GM23338 (cell line): Measurements from ENCODE around the gene MERTK. TPM values are rescaled to one million over a fixed set of nuclear protein-coding genes. Genes with fewer than 3 reads are reported as not detected.

ENCODE experiments used
- ATAC-seq: fragments of 200-7000 bp; cut with Tn5 transposase; 3 replicates; pipeline ENCODE4 v1.9.1; 2020
- DNase-seq: peaks from one replicate; pipeline ENCODE4 v3.0.0-alpha.2; 2015; ENCODE audit warnings: low spot score
- H2AFZ ChIP-seq: fragments of 200-600 bp; sonication (generic); 2 replicates; pipeline ENCODE4 v1.8.0; 2016; ENCODE audit warnings: antibody characterized with exemption, mild to moderate bottlenecking, moderate library complexity
- H3F3A ChIP-seq: fragments of 200-600 bp; sonication (generic); replicated peaks from 2 replicates; pipeline ENCODE4 v1.8.0; 2017; ENCODE audit warnings: antibody characterized with exemption, mixed run types, low read depth
- H3K27ac ChIP-seq: fragments of 200-600 bp; sonication (generic); 2 replicates; pipeline ENCODE4 v1.6.1; 2016; ENCODE audit warnings: low read depth
- H3K27me3 ChIP-seq: fragments of 200-600 bp; sonication (generic); 2 replicates; pipeline ENCODE4 v1.8.0; 2016; ENCODE audit warnings: mild to moderate bottlenecking, mixed run types, moderate library complexity; ENCODE audit not compliant: insufficient read depth
- H3K36me3 ChIP-seq: fragments of 200-600 bp; sonication (generic); 2 replicates; pipeline ENCODE4 v1.8.0; 2016; ENCODE audit warnings: mild to moderate bottlenecking; ENCODE audit not compliant: insufficient read depth
- H3K4me1 ChIP-seq: fragments of 200-600 bp; sonication (generic); 2 replicates; pipeline ENCODE4 v1.8.0; 2016; ENCODE audit warnings: mild to moderate bottlenecking, moderate library complexity; ENCODE audit not compliant: insufficient read depth
- H3K4me2 ChIP-seq: fragments of 200-600 bp; sonication (generic); 2 replicates; pipeline ENCODE4 v1.7.1; 2017; ENCODE audit warnings: mixed run types
- H3K4me3 ChIP-seq: fragments of 200-600 bp; sonication (generic); 2 replicates; pipeline ENCODE4 v1.6.1; 2016; ENCODE audit warnings: mixed run types
- H3K79me2 ChIP-seq: fragments of 200-600 bp; sonication (generic); replicated peaks from 2 replicates; pipeline ENCODE4 v1.8.0; 2017; ENCODE audit warnings: mild to moderate bottlenecking; ENCODE audit not compliant: insufficient read depth
- H3K9me2 ChIP-seq: fragments of 200-600 bp; sonication (generic); 2 replicates; pipeline ENCODE4 v1.8.0; 2017; ENCODE audit not compliant: insufficient read depth
- H4K20me1 ChIP-seq: fragments of 200-600 bp; sonication (generic); replicated peaks from 2 replicates; pipeline ENCODE4 v1.8.0; 2017; ENCODE audit warnings: mild to moderate bottlenecking; ENCODE audit not compliant: insufficient read depth
- H3K27ac Mint-ChIP-seq: 2 replicates; pipeline ENCODE4 v1.8.0; 2020; ENCODE audit warnings: inconsistent platforms, mild to moderate bottlenecking, moderate library complexity, mixed read lengths
- H3K27me3 Mint-ChIP-seq: 3 replicates; pipeline ENCODE4 v1.8.0; 2022; ENCODE audit warnings: low read depth, mild to moderate bottlenecking, moderate library complexity, mixed read lengths, inconsistent platforms; ENCODE audit not compliant: insufficient read depth, poor library complexity
- H3K36me3 Mint-ChIP-seq: 3 replicates; pipeline ENCODE4 v1.8.0; 2021; ENCODE audit warnings: low read depth, mild to moderate bottlenecking, inconsistent platforms, moderate library complexity, mixed read lengths
- H3K4me1 Mint-ChIP-seq: 3 replicates; pipeline ENCODE4 v1.8.0; 2020; ENCODE audit warnings: mild to moderate bottlenecking, inconsistent platforms, mixed read lengths
- H3K4me3 Mint-ChIP-seq: 3 replicates; pipeline ENCODE4 v1.8.0; 2021; ENCODE audit warnings: moderate library complexity, mild to moderate bottlenecking, inconsistent platforms, mixed read lengths
- H3K9me3 Mint-ChIP-seq: 3 replicates; pipeline ENCODE4 v1.8.0; 2020; ENCODE audit warnings: moderate library complexity, mild to moderate bottlenecking, inconsistent platforms, mixed read lengths
- CREB1 ChIP-seq: fragments of 250-450 bp; sonication (Bioruptor Pico); IDR thresholded peaks from 2 replicates; pipeline ENCODE4 v1.5.0; 2020; ENCODE audit warnings: low read depth, mild to moderate bottlenecking, moderate library complexity
- EZH2phosphoT487 ChIP-seq: fragments of 200-600 bp; sonication (generic); IDR thresholded peaks from one replicate; pipeline ENCODE4 v1.8.1; 2018; ENCODE audit warnings: antibody characterized with exemption; ENCODE audit not compliant: unreplicated experiment
- JUNB ChIP-seq: IDR thresholded peaks from one replicate; pipeline ENCODE4 v1.6.1; 2016; ENCODE audit warnings: antibody characterized with exemption; ENCODE audit not compliant: unreplicated experiment
- NANOG ChIP-seq: IDR thresholded peaks from 2 replicates; pipeline ENCODE4 v1.6.1; 2016; ENCODE audit warnings: antibody characterized with exemption, borderline replicate concordance
- POLR2AphosphoS5 ChIP-seq: IDR thresholded peaks from 2 replicates; pipeline ENCODE4 v1.6.1; 2016; ENCODE audit warnings: antibody characterized with exemption, low read depth
- STAT1 ChIP-seq: IDR thresholded peaks from one replicate; pipeline ENCODE4 v1.6.1; 2016; ENCODE audit warnings: antibody characterized with exemption; ENCODE audit not compliant: unreplicated experiment
- ZNF114 ChIP-seq: fragments of 250-450 bp; sonication (Bioruptor Pico); IDR thresholded peaks from 2 replicates; pipeline ENCODE4 v1.5.0; 2020; ENCODE audit warnings: mild to moderate bottlenecking, moderate library complexity
- ZNF331 ChIP-seq: fragments of 250-450 bp; sonication (Bioruptor Pico); IDR thresholded peaks from 2 replicates; pipeline ENCODE4 v1.5.0; 2020; ENCODE audit warnings: low read depth, mild to moderate bottlenecking, moderate library complexity
- polyA plus RNA-seq: library from polyadenylated mRNA; unstranded; fragments of >200 nt; fragmentation: Nextera tagmentation; extraction: Ambion mirVana; gene quantifications from 2 replicates; pipeline ENCODE4 v1.2.1, GENCODE V29; 2016
- total RNA-seq: library from RNA; depleted of rRNA; stranded (reverse); fragments of >200 nt; shearing (Covaris generic); gene quantifications from 2 replicates; pipeline ENCODE4 v1.2.3, GENCODE V29; 2014
- TF ChIP-seq, protein P1 (sequence below), 2 experiments: fragments of 200-600 bp in 1 of 2; sonication (generic) in 1 of 2; conservative IDR thresholded peaks; 2 replicates each; pipeline versions ENCODE4 v1.5.1 to v1.6.1; 2016 to 2017; ENCODE audit warnings: antibody characterized with exemption in 2 of 2, low read depth in 2 of 2, mild to moderate bottlenecking in 2 of 2, moderate library complexity in 1 of 2
- TF ChIP-seq, protein P2 (sequence below): IDR thresholded peaks from one replicate; pipeline ENCODE4 v1.6.1; 2018; ENCODE audit warnings: antibody characterized with exemption; ENCODE audit not compliant: unreplicated experiment
- TF ChIP-seq, protein P3 (sequence below): fragments of 250-450 bp; sonication (Bioruptor Pico); IDR thresholded peaks from 2 replicates; pipeline ENCODE4 v1.5.0; 2020; ENCODE audit warnings: mild to moderate bottlenecking, moderate library complexity
- TF ChIP-seq, protein P4 (sequence below): IDR thresholded peaks from 2 replicates; pipeline ENCODE4 v1.6.1; 2016; ENCODE audit warnings: antibody characterized with exemption

Gene MERTK
- total and polyA plus RNA-seq, 2 experiments from 2014 or later = 3.0 to 9.0 TPM

DNA sequence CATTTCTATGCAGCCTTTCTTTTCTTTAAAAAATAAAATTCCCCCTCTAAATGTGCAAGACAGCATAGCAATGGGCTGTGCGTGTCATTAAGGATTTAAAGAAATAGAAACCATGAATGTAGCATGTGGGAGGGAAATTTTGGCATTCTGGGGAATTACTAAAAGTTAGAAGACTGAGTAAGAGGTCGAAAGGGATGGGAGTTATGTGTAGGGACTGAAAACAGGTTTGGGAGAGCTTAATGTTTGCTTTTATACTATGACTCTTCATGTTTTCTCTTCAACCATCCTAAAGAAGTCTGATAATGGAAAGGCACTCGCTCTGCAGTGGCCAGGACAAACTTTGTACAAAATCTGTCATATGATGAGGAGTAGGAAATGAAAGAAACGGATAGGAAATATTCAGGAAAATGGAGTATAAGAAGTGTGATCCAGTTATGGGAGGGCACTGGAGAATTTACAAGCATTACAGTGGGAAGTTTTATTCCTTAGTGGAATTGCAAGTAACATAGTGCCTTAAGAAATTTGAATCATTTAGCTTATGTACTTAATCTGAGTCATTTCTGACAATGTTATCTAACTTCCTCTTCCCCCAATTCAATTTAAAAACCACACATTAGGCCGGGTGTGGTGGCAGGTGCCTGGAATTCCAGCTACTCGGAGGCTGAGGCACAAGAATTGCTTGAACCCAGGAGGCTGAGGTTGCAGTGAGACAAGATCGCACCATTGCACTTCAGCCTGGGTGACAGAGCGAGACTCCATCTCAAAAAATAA lies 177.3 kb downstream of the MERTK start:
- H3K4me2 ChIP-seq = no peak overlapping the region
- TF ChIP-seq, protein P1, sequence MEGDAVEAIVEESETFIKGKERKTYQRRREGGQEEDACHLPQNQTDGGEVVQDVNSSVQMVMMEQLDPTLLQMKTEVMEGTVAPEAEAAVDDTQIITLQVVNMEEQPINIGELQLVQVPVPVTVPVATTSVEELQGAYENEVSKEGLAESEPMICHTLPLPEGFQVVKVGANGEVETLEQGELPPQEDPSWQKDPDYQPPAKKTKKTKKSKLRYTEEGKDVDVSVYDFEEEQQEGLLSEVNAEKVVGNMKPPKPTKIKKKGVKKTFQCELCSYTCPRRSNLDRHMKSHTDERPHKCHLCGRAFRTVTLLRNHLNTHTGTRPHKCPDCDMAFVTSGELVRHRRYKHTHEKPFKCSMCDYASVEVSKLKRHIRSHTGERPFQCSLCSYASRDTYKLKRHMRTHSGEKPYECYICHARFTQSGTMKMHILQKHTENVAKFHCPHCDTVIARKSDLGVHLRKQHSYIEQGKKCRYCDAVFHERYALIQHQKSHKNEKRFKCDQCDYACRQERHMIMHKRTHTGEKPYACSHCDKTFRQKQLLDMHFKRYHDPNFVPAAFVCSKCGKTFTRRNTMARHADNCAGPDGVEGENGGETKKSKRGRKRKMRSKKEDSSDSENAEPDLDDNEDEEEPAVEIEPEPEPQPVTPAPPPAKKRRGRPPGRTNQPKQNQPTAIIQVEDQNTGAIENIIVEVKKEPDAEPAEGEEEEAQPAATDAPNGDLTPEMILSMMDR (conservative IDR thresholded peaks at IDR 0.05; ENCODE audit: low read depth in 2 of 2) = no peak
- TF ChIP-seq, protein P2, sequence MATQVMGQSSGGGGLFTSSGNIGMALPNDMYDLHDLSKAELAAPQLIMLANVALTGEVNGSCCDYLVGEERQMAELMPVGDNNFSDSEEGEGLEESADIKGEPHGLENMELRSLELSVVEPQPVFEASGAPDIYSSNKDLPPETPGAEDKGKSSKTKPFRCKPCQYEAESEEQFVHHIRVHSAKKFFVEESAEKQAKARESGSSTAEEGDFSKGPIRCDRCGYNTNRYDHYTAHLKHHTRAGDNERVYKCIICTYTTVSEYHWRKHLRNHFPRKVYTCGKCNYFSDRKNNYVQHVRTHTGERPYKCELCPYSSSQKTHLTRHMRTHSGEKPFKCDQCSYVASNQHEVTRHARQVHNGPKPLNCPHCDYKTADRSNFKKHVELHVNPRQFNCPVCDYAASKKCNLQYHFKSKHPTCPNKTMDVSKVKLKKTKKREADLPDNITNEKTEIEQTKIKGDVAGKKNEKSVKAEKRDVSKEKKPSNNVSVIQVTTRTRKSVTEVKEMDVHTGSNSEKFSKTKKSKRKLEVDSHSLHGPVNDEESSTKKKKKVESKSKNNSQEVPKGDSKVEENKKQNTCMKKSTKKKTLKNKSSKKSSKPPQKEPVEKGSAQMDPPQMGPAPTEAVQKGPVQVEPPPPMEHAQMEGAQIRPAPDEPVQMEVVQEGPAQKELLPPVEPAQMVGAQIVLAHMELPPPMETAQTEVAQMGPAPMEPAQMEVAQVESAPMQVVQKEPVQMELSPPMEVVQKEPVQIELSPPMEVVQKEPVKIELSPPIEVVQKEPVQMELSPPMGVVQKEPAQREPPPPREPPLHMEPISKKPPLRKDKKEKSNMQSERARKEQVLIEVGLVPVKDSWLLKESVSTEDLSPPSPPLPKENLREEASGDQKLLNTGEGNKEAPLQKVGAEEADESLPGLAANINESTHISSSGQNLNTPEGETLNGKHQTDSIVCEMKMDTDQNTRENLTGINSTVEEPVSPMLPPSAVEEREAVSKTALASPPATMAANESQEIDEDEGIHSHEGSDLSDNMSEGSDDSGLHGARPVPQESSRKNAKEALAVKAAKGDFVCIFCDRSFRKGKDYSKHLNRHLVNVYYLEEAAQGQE = no peak
- TF ChIP-seq ZNF114 (CRISPR knock-in tag) = no peak
- no peak for TF ChIP-seq ZNF331
- no peak for TF ChIP-seq NANOG
- TF ChIP-seq EZH2phosphoT487 = no peak
- TF ChIP-seq JUNB = no peak
- no peak for TF ChIP-seq STAT1
- no peak for TF ChIP-seq CREB1 (CRISPR knock-in tag)
- TF ChIP-seq, protein P3, sequence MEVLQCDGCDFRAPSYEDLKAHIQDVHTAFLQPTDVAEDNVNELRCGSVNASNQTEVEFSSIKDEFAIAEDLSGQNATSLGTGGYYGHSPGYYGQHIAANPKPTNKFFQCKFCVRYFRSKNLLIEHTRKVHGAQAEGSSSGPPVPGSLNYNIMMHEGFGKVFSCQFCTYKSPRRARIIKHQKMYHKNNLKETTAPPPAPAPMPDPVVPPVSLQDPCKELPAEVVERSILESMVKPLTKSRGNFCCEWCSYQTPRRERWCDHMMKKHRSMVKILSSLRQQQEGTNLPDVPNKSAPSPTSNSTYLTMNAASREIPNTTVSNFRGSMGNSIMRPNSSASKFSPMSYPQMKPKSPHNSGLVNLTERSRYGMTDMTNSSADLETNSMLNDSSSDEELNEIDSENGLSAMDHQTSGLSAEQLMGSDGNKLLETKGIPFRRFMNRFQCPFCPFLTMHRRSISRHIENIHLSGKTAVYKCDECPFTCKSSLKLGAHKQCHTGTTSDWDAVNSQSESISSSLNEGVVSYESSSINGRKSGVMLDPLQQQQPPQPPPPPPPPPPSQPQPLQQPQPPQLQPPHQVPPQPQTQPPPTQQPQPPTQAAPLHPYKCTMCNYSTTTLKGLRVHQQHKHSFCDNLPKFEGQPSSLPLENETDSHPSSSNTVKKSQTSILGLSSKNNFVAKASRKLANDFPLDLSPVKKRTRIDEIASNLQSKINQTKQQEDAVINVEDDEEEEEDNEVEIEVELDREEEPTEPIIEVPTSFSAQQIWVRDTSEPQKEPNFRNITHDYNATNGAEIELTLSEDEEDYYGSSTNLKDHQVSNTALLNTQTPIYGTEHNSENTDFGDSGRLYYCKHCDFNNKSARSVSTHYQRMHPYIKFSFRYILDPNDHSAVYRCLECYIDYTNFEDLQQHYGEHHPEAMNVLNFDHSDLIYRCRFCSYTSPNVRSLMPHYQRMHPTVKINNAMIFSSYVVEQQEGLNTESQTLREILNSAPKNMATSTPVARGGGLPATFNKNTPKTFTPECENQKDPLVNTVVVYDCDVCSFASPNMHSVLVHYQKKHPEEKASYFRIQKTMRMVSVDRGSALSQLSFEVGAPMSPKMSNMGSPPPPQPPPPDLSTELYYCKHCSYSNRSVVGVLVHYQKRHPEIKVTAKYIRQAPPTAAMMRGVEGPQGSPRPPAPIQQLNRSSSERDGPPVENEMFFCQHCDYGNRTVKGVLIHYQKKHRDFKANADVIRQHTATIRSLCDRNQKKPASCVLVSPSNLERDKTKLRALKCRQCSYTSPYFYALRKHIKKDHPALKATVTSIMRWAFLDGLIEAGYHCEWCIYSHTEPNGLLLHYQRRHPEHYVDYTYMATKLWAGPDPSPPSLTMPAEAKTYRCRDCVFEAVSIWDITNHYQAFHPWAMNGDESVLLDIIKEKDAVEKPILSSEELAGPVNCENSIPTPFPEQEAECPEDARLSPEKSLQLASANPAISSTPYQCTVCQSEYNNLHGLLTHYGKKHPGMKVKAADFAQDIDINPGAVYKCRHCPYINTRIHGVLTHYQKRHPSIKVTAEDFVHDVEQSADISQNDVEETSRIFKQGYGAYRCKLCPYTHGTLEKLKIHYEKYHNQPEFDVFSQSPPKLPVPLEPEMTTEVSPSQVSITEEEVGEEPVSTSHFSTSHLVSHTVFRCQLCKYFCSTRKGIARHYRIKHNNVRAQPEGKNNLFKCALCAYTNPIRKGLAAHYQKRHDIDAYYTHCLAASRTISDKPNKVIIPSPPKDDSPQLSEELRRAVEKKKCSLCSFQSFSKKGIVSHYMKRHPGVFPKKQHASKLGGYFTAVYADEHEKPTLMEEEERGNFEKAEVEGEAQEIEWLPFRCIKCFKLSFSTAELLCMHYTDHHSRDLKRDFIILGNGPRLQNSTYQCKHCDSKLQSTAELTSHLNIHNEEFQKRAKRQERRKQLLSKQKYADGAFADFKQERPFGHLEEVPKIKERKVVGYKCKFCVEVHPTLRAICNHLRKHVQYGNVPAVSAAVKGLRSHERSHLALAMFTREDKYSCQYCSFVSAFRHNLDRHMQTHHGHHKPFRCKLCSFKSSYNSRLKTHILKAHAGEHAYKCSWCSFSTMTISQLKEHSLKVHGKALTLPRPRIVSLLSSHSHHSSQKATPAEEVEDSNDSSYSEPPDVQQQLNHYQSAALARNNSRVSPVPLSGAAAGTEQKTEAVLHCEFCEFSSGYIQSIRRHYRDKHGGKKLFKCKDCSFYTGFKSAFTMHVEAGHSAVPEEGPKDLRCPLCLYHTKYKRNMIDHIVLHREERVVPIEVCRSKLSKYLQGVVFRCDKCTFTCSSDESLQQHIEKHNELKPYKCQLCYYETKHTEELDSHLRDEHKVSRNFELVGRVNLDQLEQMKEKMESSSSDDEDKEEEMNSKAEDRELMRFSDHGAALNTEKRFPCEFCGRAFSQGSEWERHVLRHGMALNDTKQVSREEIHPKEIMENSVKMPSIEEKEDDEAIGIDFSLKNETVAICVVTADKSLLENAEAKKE (CRISPR knock-in tag) = no peak
- no peak for TF ChIP-seq POLR2AphosphoS5
- TF ChIP-seq, protein P4, sequence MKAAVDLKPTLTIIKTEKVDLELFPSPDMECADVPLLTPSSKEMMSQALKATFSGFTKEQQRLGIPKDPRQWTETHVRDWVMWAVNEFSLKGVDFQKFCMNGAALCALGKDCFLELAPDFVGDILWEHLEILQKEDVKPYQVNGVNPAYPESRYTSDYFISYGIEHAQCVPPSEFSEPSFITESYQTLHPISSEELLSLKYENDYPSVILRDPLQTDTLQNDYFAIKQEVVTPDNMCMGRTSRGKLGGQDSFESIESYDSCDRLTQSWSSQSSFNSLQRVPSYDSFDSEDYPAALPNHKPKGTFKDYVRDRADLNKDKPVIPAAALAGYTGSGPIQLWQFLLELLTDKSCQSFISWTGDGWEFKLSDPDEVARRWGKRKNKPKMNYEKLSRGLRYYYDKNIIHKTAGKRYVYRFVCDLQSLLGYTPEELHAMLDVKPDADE = no peak
- Mint-ChIP-seq H3K9me3 (no peaks in the 10 kb centered on the region), H3K4me3 (no peak overlapping the region), H3K27ac (no peak overlapping the region), H3K36me3 (peaks cover 15% of the 10 kb centered on the region), H3K27me3 (no peaks in the 10 kb centered on the region), H3K4me1 (peaks cover 4% of the 10 kb centered on the region; the same call in 1 of the 3 replicates)
- H3K4me1 ChIP-seq = no peaks in the 10 kb centered on the region
- no peaks in the 10 kb centered on the region for H3F3A ChIP-seq
- no peak overlapping the region for H2AFZ ChIP-seq
- no peaks in the 10 kb centered on the region for H3K36me3 ChIP-seq
- H4K20me1 ChIP-seq = no peaks in the 10 kb centered on the region
- no peaks in the 10 kb centered on the region for H3K9me2 ChIP-seq
- no peak for DNase-seq
- no peaks in the 10 kb centered on the region for H3K27me3 ChIP-seq
- peaks cover 3% of the 10 kb centered on the region; the same call in 1 of the 2 replicates for H3K79me2 ChIP-seq
- no peak overlapping the region for H3K27ac ChIP-seq
- H3K4me3 ChIP-seq = no peak overlapping the region
- ATAC-seq = no peak
